GM15510 (cell line): ENCODE data around the gene OPHN1.

ENCODE experiments used
- POLR2A ChIP-seq: IDR thresholded peaks from 3 replicates; pipeline ENCODE4 v1.6.1; 2011; ENCODE audit warnings: borderline replicate concordance; ENCODE audit not compliant: insufficient read length; ENCODE audit errors: extremely low read depth

Gene OPHN1

GRCh38 chrX:68307769-68308168 lies 125.5 kb downstream of the OPHN1 start:
- no peak for TF ChIP-seq POLR2A

- no peak for TF ChIP-seq POLR2A
Measured at GRCh38 chrX:68304602-68305001, 128.7 kb downstream of the OPHN1 start.

GRCh38 chrX:68299898-68300297 lies 133.4 kb downstream of the OPHN1 start:
- no peak for TF ChIP-seq POLR2A

GRCh38 chrX:68292471-68292870 lies 140.8 kb downstream of the OPHN1 start:
- TF ChIP-seq POLR2A: no peak

- no peak for TF ChIP-seq POLR2A
Measured at GRCh38 chrX:68288127-68288526, 145.2 kb downstream of the OPHN1 start.

- TF ChIP-seq POLR2A: no peak
Measured at GRCh38 chrX:68287419-68287818, 145.9 kb downstream of the OPHN1 start.

- TF ChIP-seq POLR2A: no peak
Measured at GRCh38 chrX:68286980-68287379, 146.3 kb downstream of the OPHN1 start.

- no peak for TF ChIP-seq POLR2A
Measured at GRCh38 chrX:68286076-68286475, 147.2 kb downstream of the OPHN1 start.

- TF ChIP-seq POLR2A: no peak
Measured at GRCh38 chrX:68284281-68284904, 148.9 kb downstream of the OPHN1 start.

- TF ChIP-seq POLR2A: no peak
Measured at GRCh38 chrX:68273887-68274286, 159.4 kb downstream of the OPHN1 start.

- no peak for TF ChIP-seq POLR2A
Measured at GRCh38 chrX:68261060-68261672, 172.1 kb downstream of the OPHN1 start.

- TF ChIP-seq POLR2A: no peak
Measured at GRCh38 chrX:68256990-68257389, 176.3 kb downstream of the OPHN1 start.

GRCh38 chrX:68254738-68255645 lies 178.3 kb downstream of the OPHN1 start:
- no peak for TF ChIP-seq POLR2A

- no peak for TF ChIP-seq POLR2A
Measured at GRCh38 chrX:68252664-68253063, 180.6 kb downstream of the OPHN1 start.

- no peak for TF ChIP-seq POLR2A
Measured at GRCh38 chrX:68249903-68250302, 183.4 kb downstream of the OPHN1 start.
